Left lung (tissue), 10 donors: ENCODE results near the gene KLC4. TPM values are rescaled to one million over a fixed set of nuclear protein-coding genes. Genes with fewer than 3 reads are reported as not detected.
"Not testable (repeated sequence)": the region's sequence is repeated elsewhere in the genome, so short reads cannot be mapped to it uniquely, and the experiment has no call there.

ENCODE experiments used
- ATAC-seq: fragments of 200-7000 bp; cut with Tn5 transposase; one replicate; pipeline ENCODE4 v1.9.1; 2020; ENCODE audit warnings: moderate library complexity
- DNase-seq, 4 donors: peaks; one replicate each; pipeline ENCODE4 v3.0.0-alpha.2; 2013 to 2020
- H3K27ac ChIP-seq, 2 donors: fragments of 200-600 bp; sonication (generic) in 1 of 2; one replicate each; pipeline versions ENCODE4 v1.5.0 to v1.8.0; 2020 to 2021
- H3K27me3 ChIP-seq, 2 donors: fragments of 200-600 bp; sonication (generic) in 1 of 2; one replicate each; pipeline versions ENCODE4 v1.5.0 to v1.8.0; 2020 to 2021
- H3K36me3 ChIP-seq, 2 donors: fragments of 200-600 bp; sonication (generic) in 1 of 2; one replicate each; pipeline versions ENCODE4 v1.5.0 to v1.8.0; 2020 to 2021
- H3K4me1 ChIP-seq, 2 donors: fragments of 200-600 bp; one replicate each; pipeline ENCODE4 v1.8.0; 2021
- H3K4me3 ChIP-seq, 2 donors: fragments of 200-600 bp; sonication (generic) in 1 of 2; one replicate each; pipeline versions ENCODE4 v1.5.0 to v1.8.0; 2020 to 2021; ENCODE audit warnings: mild to moderate bottlenecking in 1 of 2
- H3K9me3 ChIP-seq, 2 donors: fragments of 200-600 bp; sonication (generic) in 1 of 2; one replicate each; pipeline versions ENCODE4 v1.5.0 to v1.8.0; 2020 to 2021
- intact Hi-C, 2 donors: fragments of 100-400 bp; cut with DNase I; formaldehyde crosslinking; loops; one replicate each; pipeline versions ENCODE4 v1.11.2 to v1.14.2; 2022
- polyA plus RNA-seq, 6 donors: library from polyadenylated mRNA; unstranded; fragments of 120-200 nt; gene quantifications; one replicate each; pipeline ENCODE4 v1.2.1, GENCODE V29; 2013; ENCODE audit not compliant: insufficient read length in 6 of 6
- total RNA-seq, 2 donors: library from RNA; stranded (reverse); fragmentation: NEBNext Ultra II Directional; extraction: Animal tissue kit (Norgen Biotek cat#: 25700); gene quantifications; one replicate each; pipeline ENCODE4 v1.2.1, GENCODE V29; 2021
- TF ChIP-seq, protein P1 (sequence below), 2 donors: fragments of 200-600 bp; sonication (generic) in 1 of 2; IDR thresholded peaks; one replicate each; pipeline versions ENCODE4 v1.5.0 to v1.8.0; 2021; ENCODE audit warnings: antibody characterized with exemption in 2 of 2
- donor health status: DM: no; HTN: yes; CAD: no.
- donor health status: DM: no; HTN: no; CAD: no.

KLC4 gene
- total and polyA plus RNA-seq, 8 donors, result 20.2 to 55.6 (median 51.3) TPM

- TF ChIP-seq, protein P1, sequence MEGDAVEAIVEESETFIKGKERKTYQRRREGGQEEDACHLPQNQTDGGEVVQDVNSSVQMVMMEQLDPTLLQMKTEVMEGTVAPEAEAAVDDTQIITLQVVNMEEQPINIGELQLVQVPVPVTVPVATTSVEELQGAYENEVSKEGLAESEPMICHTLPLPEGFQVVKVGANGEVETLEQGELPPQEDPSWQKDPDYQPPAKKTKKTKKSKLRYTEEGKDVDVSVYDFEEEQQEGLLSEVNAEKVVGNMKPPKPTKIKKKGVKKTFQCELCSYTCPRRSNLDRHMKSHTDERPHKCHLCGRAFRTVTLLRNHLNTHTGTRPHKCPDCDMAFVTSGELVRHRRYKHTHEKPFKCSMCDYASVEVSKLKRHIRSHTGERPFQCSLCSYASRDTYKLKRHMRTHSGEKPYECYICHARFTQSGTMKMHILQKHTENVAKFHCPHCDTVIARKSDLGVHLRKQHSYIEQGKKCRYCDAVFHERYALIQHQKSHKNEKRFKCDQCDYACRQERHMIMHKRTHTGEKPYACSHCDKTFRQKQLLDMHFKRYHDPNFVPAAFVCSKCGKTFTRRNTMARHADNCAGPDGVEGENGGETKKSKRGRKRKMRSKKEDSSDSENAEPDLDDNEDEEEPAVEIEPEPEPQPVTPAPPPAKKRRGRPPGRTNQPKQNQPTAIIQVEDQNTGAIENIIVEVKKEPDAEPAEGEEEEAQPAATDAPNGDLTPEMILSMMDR (IDR thresholded peaks at IDR 0.05), result no peak
- Histone ChIP-seq H3K27ac (no peak overlapping the region), H3K4me1 (no peaks in the 10 kb centered on the region), H3K27me3 (no peaks in the 10 kb centered on the region), H3K4me3 (no peak overlapping the region), H3K9me3 (no peaks in the 10 kb centered on the region), H3K36me3 (peaks cover 0 to 94% of the 10 kb centered on the region in 2 donors)
- intact Hi-C loops, result no loop called here
- no peak for ATAC-seq
- DNase-seq, result no peak
Measured at GRCh38 chr6:43040542-43041257, 18.7 kb upstream of the KLC4 start.

GRCh38 chr6:43041475-43041874, 18.0 kb upstream of the KLC4 start:
- H3K27me3 ChIP-seq, intact Hi-C loops, H3K27ac ChIP-seq, H3K4me1 ChIP-seq, H3K4me3 ChIP-seq, ATAC-seq, DNase-seq, H3K9me3 ChIP-seq: not testable (repeated sequence)
- H3K36me3 ChIP-seq, result peaks cover 0 to 94% of the 10 kb centered on the region in 2 donors

GRCh38 chr6:43043310-43043709, 16.1 kb upstream of the KLC4 start:
- H3K36me3 ChIP-seq, result peaks cover 0 to 94% of the 10 kb centered on the region in 2 donors
- DNase-seq (no peak), ATAC-seq (no peak)
- no peaks in the 10 kb centered on the region for H3K9me3 ChIP-seq
- no peak overlapping the region for H3K4me3 ChIP-seq
- H3K27me3 ChIP-seq, result no peaks in the 10 kb centered on the region
- TF ChIP-seq, protein P1 (IDR thresholded peaks at IDR 0.05), result no peak
- H3K4me1 ChIP-seq, result no peaks in the 10 kb centered on the region
- intact Hi-C loops, result no loop called here
- no peak overlapping the region for H3K27ac ChIP-seq

DNA sequence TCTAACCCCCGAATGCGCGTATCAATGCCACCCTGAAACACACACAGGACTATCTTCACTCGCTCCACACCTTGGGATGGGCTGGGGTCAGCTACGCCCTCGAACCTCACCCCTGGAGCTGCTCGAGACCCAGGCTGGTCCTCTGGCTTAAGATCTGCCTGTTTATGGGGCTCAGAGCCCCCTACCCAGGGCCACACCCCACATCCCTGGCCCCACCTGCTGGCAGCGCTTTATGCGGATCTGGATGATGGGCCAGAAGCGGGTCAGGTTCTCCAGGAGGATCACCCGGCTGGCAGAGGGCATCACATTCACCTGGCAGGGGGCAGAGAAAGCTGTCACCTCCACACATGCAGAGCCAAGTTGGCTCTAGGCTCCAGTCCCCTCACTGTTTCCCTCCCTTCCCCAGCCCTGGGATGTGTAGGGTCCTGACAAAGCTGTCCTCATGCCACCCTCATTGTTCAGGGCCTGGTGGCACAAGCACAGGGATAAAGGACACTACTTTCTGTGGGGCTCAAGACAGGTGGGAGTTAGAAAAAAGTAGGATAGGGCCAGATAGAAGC, 14.0 kb upstream of the KLC4 start:
- TF ChIP-seq, protein P1 (IDR thresholded peaks at IDR 0.05), result no peak
- Histone ChIP-seq H3K36me3 (peaks cover 0 to 91% of the 10 kb centered on the region in 2 donors), H3K4me3 (no peak overlapping the region)

DNA sequence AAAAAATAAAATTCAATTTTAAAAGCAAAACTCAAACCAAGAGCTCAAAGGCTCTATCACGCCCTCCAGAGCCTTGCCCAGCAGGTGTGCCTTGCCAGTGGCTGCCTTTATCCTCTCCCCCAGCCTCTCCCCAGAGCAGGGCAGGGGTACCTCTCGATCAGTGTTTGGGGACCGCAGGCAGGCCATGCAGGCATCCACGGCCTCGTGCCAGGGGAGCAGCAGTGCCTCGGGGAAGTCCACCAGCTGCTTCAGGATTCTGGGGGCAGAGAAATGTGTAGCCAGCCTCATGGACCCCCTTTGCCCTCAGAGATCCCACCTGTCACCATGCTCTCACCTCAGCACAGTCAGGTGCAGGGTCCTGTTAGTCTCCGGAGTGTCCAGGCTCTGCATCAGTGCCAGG, 11.4 kb upstream of the KLC4 start:
- no peak overlapping the region for H3K4me3 ChIP-seq
- ATAC-seq, result no peak
- peaks cover 0 to 77% of the 10 kb centered on the region in 2 donors for H3K36me3 ChIP-seq
- intact Hi-C loops, result no loop called here
- peaks cover 8 to 12% of the 10 kb centered on the region in 2 donors for H3K4me1 ChIP-seq
- no peak overlapping the region for H3K27ac ChIP-seq
- no peaks in the 10 kb centered on the region for H3K9me3 ChIP-seq
- TF ChIP-seq, protein P1 (IDR thresholded peaks at IDR 0.05), result no peak
- no peaks in the 10 kb centered on the region for H3K27me3 ChIP-seq
- DNase-seq, result no peak

More for the DNA sequence above, 14.0 kb upstream of the KLC4 start:
- Histone ChIP-seq H3K9me3 (no peaks in the 10 kb centered on the region), H3K27me3 (no peaks in the 10 kb centered on the region), H3K27ac (no peak overlapping the region), H3K4me1 (no peaks in the 10 kb centered on the region)
- no peak for DNase-seq
- intact Hi-C loops, result no loop called here
- no peak for ATAC-seq
